K562 (cell line): Measurements from ENCODE around the gene MAPRE2. TPM values are rescaled to one million over a fixed set of nuclear protein-coding genes. Genes with fewer than 3 reads are reported as not detected.

ENCODE experiments used
- ADNP ChIP-seq: fragments of 200-800 bp; sonication (Bioruptor generic); IDR thresholded peaks from 2 replicates; pipeline ENCODE4 v1.6.1; 2016; ENCODE audit warnings: missing genetic modification characterization, missing compliant biosample characterization
- ARID1B ChIP-seq: fragments of 450-650 bp; IDR thresholded peaks from 2 replicates; pipeline ENCODE4 v1.6.1; 2016; ENCODE audit warnings: antibody characterized with exemption, mild to moderate bottlenecking, inconsistent platforms
- ARNT ChIP-seq, 2 experiments: fragments of 450-650 bp; IDR thresholded peaks; 2 replicates each; pipeline ENCODE4 v1.6.1; 2016; ENCODE audit warnings: mild to moderate bottlenecking in 1 of 2
- BACH1 ChIP-seq: fragments of 200-800 bp; sonication (Bioruptor generic); IDR thresholded peaks from 2 replicates; pipeline ENCODE4 v1.6.1; 2016; ENCODE audit warnings: missing genetic modification characterization, missing compliant biosample characterization
- C11orf30 ChIP-seq: fragments of 450-650 bp; IDR thresholded peaks from 2 replicates; pipeline ENCODE4 v1.6.1; 2016; ENCODE audit warnings: low read depth, mild to moderate bottlenecking
- CC2D1A ChIP-seq: fragments of 450-650 bp; IDR thresholded peaks from 2 replicates; pipeline ENCODE4 v1.6.1; 2017; ENCODE audit warnings: mild to moderate bottlenecking
- CREM ChIP-seq: IDR thresholded peaks from 2 replicates; pipeline ENCODE4 v1.6.1; 2014; ENCODE audit warnings: antibody characterized with exemption, low read depth
- CXXC5 ChIP-seq: fragments of 250-450 bp; sonication (Bioruptor Pico); IDR thresholded peaks from 2 replicates; pipeline ENCODE4 v1.8.0; 2022; ENCODE audit warnings: inconsistent platforms, mild to moderate bottlenecking, moderate library complexity
- ETS2 ChIP-seq: IDR thresholded peaks from 2 replicates; pipeline ENCODE4 v1.6.1; 2016; ENCODE audit warnings: borderline replicate concordance, missing genetic modification characterization, mild to moderate bottlenecking, moderate library complexity, missing compliant biosample characterization; ENCODE audit not compliant: poor library complexity, severe bottlenecking
- HDGF ChIP-seq: fragments of 450-650 bp; IDR thresholded peaks from 2 replicates; pipeline ENCODE4 v1.6.1; 2016
- IRF9 ChIP-seq: fragments of 450-650 bp; IDR thresholded peaks from 2 replicates; pipeline ENCODE4 v1.6.1; 2016; ENCODE audit warnings: missing biosample characterization, missing genetic modification characterization
- JUND ChIP-seq, 2 experiments: IDR thresholded peaks; 2 replicates in 1 of 2; 3 replicates in 1 of 2; pipeline ENCODE4 v1.6.1; 2011; ENCODE audit warnings: borderline replicate concordance in 2 of 2, low read depth in 2 of 2, low read length in 2 of 2, improper control_type of control experiment in 1 of 2, missing biosample characterization in 1 of 2, missing genetic modification characterization in 1 of 2, missing genetic modification reagents in 1 of 2
- MAFG ChIP-seq: fragments of 450-650 bp; conservative IDR thresholded peaks from 2 replicates; pipeline ENCODE4 v1.6.1; 2016; ENCODE audit warnings: missing genetic modification characterization, missing compliant biosample characterization
- NR2C1 ChIP-seq, 2 experiments: fragments of 450-650 bp; IDR thresholded peaks; 2 replicates each; pipeline ENCODE4 v1.6.1; 2017; ENCODE audit warnings: mild to moderate bottlenecking in 2 of 2, antibody characterized with exemption in 1 of 2, inconsistent platforms in 1 of 2, missing compliant biosample characterization in 1 of 2, missing genetic modification characterization in 1 of 2
- OTX1 ChIP-seq: fragments of 450-650 bp; formaldehyde crosslinking; IDR thresholded peaks from 2 replicates; pipeline ENCODE4 v1.4.0; 2022; ENCODE audit warnings: mild to moderate bottlenecking
- RAD21 ChIP-seq, 2 experiments: fragments of 250-450 bp in 1 of 2; fragments of 450-650 bp in 1 of 2; sonication (Bioruptor Pico) in 1 of 2; formaldehyde crosslinking in 1 of 2; IDR thresholded peaks in 1 of 2; conservative IDR thresholded peaks in 1 of 2; 2 replicates each; pipeline versions ENCODE4 v1.4.0 to v1.8.0; 2020 to 2022; ENCODE audit warnings: mild to moderate bottlenecking in 2 of 2, moderate library complexity in 1 of 2
- TEAD1 ChIP-seq, 2 experiments: fragments of 450-650 bp in 1 of 2; sonication (generic) in 1 of 2; formaldehyde crosslinking; IDR thresholded peaks; 2 replicates each; pipeline versions ENCODE4 v1.4.0 to v1.8.0; 2020 to 2022; ENCODE audit warnings: mild to moderate bottlenecking in 2 of 2, missing genetic modification reagents in 1 of 2
- ZHX1 ChIP-seq: fragments of 150-350 bp; conservative IDR thresholded peaks from 2 replicates; pipeline ENCODE4 v1.6.1; 2014; ENCODE audit warnings: low read length
- ZNF232 ChIP-seq: sonication (generic); formaldehyde crosslinking; IDR thresholded peaks from 2 replicates; pipeline ENCODE4 v1.8.0; 2022; ENCODE audit warnings: mild to moderate bottlenecking, missing genetic modification reagents
- ZNF316 ChIP-seq: fragments of 450-650 bp; IDR thresholded peaks from 2 replicates; pipeline ENCODE4 v1.6.1; 2016
- ZNF384 ChIP-seq: IDR thresholded peaks from 2 replicates; pipeline ENCODE4 v1.6.1; 2012; ENCODE audit warnings: low read depth, low read length, improper control_type of control experiment
- ZNF583 ChIP-seq: fragments of 250-450 bp; sonication (Bioruptor Pico); IDR thresholded peaks from 2 replicates; pipeline ENCODE4 v1.4.0; 2020
- ZNF639 ChIP-seq, 2 experiments: fragments of 200-800 bp in 1 of 2; sonication (Bioruptor generic) in 1 of 2; sonication (generic) in 1 of 2; formaldehyde crosslinking in 1 of 2; IDR thresholded peaks in 1 of 2; conservative IDR thresholded peaks in 1 of 2; 2 replicates each; pipeline versions ENCODE4 v1.5.0 to v1.6.1; 2016 to 2020; ENCODE audit warnings: missing compliant biosample characterization in 1 of 2, missing genetic modification characterization in 1 of 2, missing genetic modification reagents in 1 of 2
- polyA plus RNA-seq, 8 experiments: library from polyadenylated mRNA; depleted of rRNA in 4 of 8; stranded (reverse) in 5 of 8; unstranded in 3 of 8; fragments of >200 nt; fragmentation: Nextera tagmentation in 2 of 8; fragmentation: Illumina TruSeq in 1 of 8; extraction: Ambion mirVana in 2 of 8; extraction: Trizol in 1 of 8; gene quantifications; 2 replicates each; pipeline versions ENCODE4 v1.2.1 to v1.2.3, GENCODE V29; 2011 to 2014; ENCODE audit warnings: inconsistent platforms in 1 of 8, missing spikeins in 1 of 8
- total RNA-seq, 7 experiments: library from RNA; depleted of rRNA in 6 of 7; stranded (reverse); fragments of >200 nt in 6 of 7; fragmentation: Illumina TruSeq in 2 of 7; extraction: Trizol in 2 of 7; gene quantifications; 2 replicates each; pipeline versions ENCODE4 v1.2.1 to v1.2.3, GENCODE V29; 2011 to 2021; ENCODE audit warnings: low replicate concordance in 1 of 7

The MAPRE2 gene
- total and polyA plus RNA-seq, 9 of the 15 experiments (the other 6 are each of a cell fraction or from before 2014, with no cell fraction given) = 32.3 to 70.7 (median 40.7) TPM

- TF ChIP-seq IRF9 (tag) (peak; percentile 44; the same call in 1 of the 2 replicates), CREM (no peak), ADNP (0 out of 2 replicates have a peak, but pooled peaks have one; percentile 1), ZNF384 (0 out of 2 replicates have a peak, but pooled peaks have one; percentile 18), CXXC5 (peak; percentile 36; the same call in 1 of the 2 replicates), JUND (IDR thresholded peaks at IDR 0.05; ENCODE audit: borderline replicate concordance, low read depth, low read length) (no peak), JUND (tag; IDR thresholded peaks at IDR 0.05; ENCODE audit: borderline replicate concordance, low read depth, low read length) (peak; percentile 67; the same call in 1 of the 3 replicates), RAD21 (CRISPR knock-in tag; conservative IDR thresholded peaks at IDR 0.05 in 1 of 2, IDR thresholded peaks at IDR 0.05 in 1 of 2) (no peak), BACH1 (tag) (peak; percentile 64; the same call in 1 of the 2 replicates), MAFG (tag) (peak; percentile 66; the same call in 1 of the 2 replicates), CC2D1A (peak; percentile 28; the same call in 1 of the 2 replicates), C11orf30 (peak; percentile 47; the same call in 1 of the 2 replicates), ZNF583 (0 out of 2 replicates have a peak, but pooled peaks have one; percentile 45), TEAD1 (CRISPR knock-in tag; IDR thresholded peaks at IDR 0.05) (peak in 1 of 2 experiments; percentile 31; a peak in 1 of 4 replicates), OTX1 (CRISPR knock-in tag) (peak; percentile 70), ARNT (IDR thresholded peaks at IDR 0.05) (0 out of 4 replicates have a peak, but pooled peaks of 1 of the 2 experiments have one; percentile 21), ZNF316 (peak; percentile 47), ZHX1 (no peak), ARID1B (peak; percentile 59; the same call in 1 of the 2 replicates), ZNF232 (CRISPR knock-in tag) (no peak), ETS2 (tag) (no peak), NR2C1 (IDR thresholded peaks at IDR 0.05) (no peak), NR2C1 (tag; IDR thresholded peaks at IDR 0.05) (peak; percentile 40), ZNF639 (CRISPR knock-in tag; conservative IDR thresholded peaks at IDR 0.05 in 1 of 2, IDR thresholded peaks at IDR 0.05 in 1 of 2) (peak in 1 of 2 experiments; percentile 86; a peak in 2 of 4 replicates), HDGF (peak; percentile 44; the same call in 1 of the 2 replicates)
These were observed 63.3 kb downstream of the MAPRE2 start (continued) for GRCh38 chr18:35104391-35105051.
